GM18517 (cell line): ENCODE results near the gene RBM19.
"Not testable (repeated sequence)": the region's sequence is repeated elsewhere in the genome, so short reads cannot be mapped to it uniquely, and the experiment has no call there.

Experiments used
- ATAC-seq: cut with Tn5 transposase; IDR thresholded peaks from one replicate; pipeline ENCODE4 v1.9.1; 2021; ENCODE audit warnings: mild to moderate bottlenecking, moderate library complexity; ENCODE audit not compliant: unreplicated experiment

RBM19 gene

DNA sequence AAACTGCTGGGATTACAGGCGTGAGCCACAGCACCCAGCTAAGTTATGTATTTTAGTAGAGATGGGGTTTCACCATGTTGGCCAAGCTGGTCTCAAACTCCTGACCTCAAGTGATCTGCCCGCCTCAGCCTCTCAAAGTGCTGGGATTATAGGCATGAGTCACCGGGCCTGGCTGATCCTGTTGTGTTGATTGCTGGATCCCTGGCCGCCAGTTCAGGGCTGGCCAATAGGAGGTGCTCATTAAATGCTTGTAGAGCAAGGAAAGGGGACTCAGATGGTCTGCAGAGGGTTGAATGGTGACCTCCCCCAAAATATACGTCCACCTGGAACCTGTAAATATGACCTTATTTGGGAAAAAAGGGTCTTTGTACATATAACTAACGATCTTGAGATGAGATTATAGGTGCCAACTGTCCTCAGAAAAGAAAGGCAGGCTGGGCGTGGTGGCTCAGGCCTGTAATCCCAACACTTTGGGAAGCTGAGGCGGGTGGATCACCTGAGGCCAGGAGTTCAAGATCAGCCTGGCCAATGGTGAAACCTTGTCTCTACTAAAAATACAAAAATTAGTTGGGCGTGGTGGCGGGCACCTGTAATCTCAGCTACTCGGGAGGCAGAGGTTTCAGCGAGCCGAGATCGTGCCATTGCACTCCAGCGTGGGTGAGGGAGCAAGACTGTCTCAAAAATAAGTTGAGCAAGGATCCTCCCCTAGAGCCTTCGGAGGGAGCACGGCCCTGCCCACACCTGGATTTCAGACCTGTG is 156.5 kb downstream of the RBM19 start:
- ATAC-seq, result not testable (repeated sequence)

DNA sequence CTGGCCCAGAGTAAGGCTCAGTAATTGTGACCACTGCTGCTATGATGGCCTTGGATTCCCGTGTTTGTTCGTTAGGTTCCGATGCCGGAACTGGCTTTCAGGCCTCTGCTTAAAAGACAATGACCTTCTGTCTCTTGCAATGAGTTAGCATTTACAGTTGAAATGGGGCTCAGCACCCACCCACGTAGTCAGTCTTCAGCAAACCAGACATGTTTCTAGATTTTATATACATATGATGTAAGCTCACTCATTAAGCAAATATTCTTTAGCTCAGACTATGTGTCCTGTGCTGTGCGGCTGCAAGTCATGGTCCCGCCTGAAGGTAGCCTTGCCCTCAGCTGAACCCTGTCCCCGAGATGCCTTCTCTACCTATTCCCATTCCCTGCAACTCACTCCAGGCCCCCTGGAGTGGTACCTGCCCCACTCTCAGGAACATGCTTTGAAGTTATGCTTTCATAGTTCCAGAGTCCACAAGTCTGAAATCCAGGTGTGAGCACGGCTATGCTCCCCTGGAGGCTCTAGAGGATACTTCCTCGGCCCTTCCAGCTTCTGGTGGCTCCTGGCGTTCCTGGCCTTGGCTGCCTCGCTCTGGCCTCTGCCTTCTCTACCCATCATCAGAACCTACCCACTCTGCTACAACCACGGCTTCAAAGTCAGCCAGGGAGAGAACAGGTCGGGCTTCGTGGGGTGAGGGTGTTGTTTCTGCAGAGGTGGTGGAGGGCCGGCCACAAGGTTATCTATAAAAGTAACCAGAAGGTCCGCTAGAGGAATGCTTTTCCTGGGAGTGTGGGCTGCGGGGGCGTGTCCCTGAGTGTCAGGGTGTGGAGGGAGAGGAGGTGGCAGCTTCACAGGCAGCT is 157.8 kb downstream of the RBM19 start:
- no peak for ATAC-seq

GRCh38 chr12:113805673-113806072 is 160.5 kb downstream of the RBM19 start:
- ATAC-seq, result no peak

- ATAC-seq, result no peak
Measured at GRCh38 chr12:113804961-113805600, 161.0 kb downstream of the RBM19 start.

GRCh38 chr12:113803759-113804140 is 162.4 kb downstream of the RBM19 start:
- ATAC-seq, result no peak

DNA sequence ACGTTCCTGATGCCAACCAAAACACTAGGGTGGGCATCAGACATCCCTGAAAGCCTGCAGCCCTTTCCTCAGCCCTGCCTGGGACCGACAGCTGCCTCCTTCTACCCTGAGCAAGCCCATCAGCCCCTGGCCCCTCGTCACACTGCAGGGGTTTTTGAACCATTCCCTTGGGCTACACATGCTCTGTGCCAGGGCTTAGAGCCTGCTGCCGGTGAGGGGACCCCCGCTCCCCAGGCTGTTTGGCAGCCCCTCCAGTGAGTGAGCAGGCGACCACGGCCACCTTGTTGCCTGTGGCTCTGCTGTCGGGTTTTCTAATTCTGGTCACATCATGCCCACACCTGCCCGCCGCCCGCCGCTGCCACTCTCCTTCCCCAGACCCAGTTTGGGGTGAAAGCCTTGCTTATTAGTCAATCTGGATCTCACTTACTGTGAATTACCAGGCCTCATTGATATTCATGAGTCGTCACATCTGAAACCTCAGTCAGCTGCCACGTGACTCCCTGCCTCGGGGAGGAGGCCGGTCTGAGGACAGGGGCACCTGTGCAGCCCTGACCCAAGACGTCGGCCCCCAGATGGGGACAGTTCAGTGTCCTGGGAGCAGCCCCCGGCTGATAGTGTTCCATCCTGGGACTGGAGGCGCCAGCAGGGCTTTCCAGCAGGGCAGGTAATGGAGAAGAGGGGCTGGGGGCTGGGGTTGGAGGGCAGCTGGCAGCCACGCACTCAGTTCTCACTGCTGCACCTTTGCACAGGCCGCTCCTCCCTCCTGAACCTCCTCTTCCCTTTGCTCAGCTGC is 163.0 kb downstream of the RBM19 start:
- ATAC-seq, result no peak

GRCh38 chr12:113802000-113802749 is 163.9 kb downstream of the RBM19 start:
- ATAC-seq, result no peak

- ATAC-seq, result no peak
Measured at GRCh38 chr12:113800201-113800600, 165.9 kb downstream of the RBM19 start.

DNA sequence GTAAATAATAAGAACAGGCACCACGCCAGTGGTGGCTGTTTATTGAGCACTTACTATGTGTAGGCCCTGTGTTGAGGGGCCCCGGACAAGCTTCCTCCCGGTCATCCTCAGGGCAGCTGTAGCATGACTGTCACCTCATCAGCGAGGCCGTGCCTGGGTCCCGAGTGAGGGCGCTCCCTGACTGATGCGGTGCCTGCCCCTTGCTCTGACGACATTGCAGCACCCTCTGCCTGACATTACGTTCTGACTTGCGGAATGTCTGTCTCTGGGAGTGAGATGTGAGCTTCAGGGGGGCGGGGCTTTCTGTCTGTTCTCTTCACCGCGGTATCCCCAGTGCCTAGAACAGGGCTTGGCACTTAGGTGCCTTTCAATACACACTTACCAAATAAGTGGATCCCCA is 167.6 kb downstream of the RBM19 start:
- no peak for ATAC-seq

GRCh38 chr12:113797535-113797868 is 168.6 kb downstream of the RBM19 start:
- ATAC-seq, result no peak

GRCh38 chr12:113796852-113797534 is 169.1 kb downstream of the RBM19 start:
- ATAC-seq, result no peak

DNA sequence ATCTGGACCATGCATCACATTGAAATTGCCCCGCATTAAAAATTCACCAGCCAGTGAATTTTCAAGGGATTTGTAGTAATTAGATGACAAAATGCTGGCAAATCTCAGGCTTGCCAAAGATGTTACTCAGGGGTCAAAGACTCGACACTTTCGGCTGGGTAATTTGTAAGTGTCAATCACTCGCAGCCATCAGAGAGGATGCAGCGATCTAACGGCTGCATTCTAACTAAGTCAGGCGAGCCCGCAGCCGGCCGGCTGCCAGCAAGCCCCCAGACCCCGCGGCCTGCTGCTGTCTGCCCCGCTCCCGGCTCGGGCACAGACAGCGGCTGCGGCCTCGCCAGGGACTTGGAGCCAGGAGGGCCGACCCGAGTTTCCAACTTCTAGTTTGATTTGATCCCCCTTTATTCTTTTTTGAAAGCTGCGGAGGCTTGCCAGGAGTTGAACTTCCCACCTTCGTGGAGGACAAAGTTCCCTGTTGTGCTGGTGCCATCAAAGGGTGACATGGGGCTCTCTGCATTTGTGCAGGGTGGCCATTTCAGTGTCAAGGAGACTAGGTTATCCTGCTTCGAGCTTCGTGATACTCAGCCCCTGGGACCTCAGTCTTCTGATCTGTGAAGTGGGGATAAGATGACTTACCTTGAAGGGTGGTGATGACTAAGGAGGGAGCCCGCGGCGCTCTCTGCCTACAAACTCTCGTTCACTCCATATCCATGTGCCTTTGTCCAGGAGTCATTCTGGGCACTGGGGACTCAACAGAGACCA is 169.9 kb downstream of the RBM19 start:
- no peak for ATAC-seq

- ATAC-seq, result no peak
Measured at GRCh38 chr12:113795445-113795844, 170.7 kb downstream of the RBM19 start.

- ATAC-seq, result no peak
Measured at GRCh38 chr12:113794774-113795173, 171.4 kb downstream of the RBM19 start.

GRCh38 chr12:113793250-113793649 is 172.9 kb downstream of the RBM19 start:
- no peak for ATAC-seq

GRCh38 chr12:113792450-113792849 is 173.7 kb downstream of the RBM19 start:
- ATAC-seq, result no peak

DNA sequence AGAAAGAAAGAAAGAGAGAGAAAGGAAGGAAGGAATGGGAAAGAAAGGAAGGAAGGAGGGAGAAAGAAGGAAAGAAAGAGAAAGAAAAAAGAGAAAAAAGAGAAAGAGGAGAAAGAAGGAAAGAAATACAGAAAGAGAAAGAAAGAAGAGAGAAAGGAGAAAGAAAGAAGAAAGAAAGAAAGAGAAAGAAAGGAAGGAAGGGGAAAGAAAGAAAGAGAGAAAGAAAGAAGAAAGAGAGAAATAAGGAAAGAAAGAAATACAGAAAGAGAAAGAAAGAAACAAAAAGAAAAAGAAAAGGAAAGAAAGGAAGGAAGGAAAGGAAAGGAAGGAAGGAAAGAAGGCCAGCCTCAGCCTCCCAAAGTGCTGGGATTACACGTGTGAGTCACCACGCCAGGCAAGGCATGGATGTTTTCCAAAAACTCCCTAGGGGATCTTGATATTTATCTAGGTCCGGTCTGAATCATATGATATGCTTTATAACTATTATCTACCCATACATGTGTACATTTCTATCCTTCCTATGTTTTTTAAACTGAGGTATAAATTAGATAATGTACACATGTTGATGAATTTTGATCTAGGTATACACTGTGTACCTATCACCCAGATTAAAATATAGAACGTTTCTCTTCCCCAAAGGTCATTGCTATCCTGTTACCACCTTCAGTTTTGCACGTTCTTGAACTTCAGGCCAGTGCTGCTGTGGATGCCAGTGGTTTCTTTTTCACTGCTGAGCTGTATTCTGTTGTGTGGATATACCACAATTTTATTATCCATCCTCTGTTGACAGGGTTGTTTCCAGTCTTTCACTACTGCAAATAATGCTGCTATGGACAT is 177.9 kb downstream of the RBM19 start:
- no peak for ATAC-seq

GRCh38 chr12:113786107-113786506 is 180.0 kb downstream of the RBM19 start:
- no peak for ATAC-seq
